Activated CD8-positive, alpha-beta memory T cell treated with anti-CD3 and anti-CD28 coated beads for 48 hours (primary cell): Measurements from ENCODE around the gene OAF.

ENCODE experiments used
- DNase-seq, 3 experiments: peaks; one replicate each; pipeline ENCODE4 v3.0.0-alpha.2; 2020; ENCODE audit warnings: low read depth in 2 of 3, low spot score in 2 of 3

Gene OAF

GRCh38 chr11:120221115-120221752 lies 10.4 kb downstream of the OAF start:
- DNase-seq = no peak

DNA sequence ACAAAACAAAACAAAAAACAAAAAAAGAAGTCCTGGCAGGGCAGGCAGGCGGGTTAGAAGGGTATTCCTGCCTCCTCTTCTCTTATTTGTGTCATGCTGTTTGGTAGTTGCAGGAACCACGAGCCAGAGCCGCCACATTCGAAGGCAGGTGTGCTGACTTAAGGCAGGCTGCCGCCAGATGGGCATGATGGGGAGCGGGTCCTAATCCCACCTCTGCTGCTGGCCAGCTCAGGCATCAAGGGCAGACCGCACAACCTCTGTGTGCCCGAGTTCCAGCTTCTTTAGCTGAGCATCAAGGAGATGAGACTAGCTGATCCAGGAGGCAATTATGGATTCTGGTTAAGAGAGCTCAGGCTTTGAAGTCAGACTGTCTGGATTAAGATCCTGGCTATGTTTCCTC lies 12.1 kb downstream of the OAF start:
- DNase-seq = no peak

DNA sequence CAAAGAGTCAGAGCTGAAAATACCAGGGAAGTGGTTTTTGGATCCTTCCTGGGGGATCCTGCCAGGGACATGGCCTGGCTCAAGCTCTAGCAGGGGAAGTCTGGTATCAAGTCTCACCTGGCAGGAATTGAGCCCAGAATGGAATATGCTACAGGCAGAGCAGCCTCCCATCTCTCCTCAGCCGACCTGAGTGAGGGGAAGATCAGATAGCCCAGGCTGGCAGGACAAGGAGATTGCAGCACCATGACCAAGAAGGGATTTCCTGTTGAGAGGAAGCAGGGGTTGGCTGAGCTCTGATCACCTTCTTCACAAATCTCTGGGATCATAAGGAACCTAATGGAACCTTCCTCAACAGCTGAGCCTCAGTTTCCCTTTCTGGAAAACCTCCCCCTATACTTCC lies 13.0 kb downstream of the OAF start:
- DNase-seq = no peak

DNA sequence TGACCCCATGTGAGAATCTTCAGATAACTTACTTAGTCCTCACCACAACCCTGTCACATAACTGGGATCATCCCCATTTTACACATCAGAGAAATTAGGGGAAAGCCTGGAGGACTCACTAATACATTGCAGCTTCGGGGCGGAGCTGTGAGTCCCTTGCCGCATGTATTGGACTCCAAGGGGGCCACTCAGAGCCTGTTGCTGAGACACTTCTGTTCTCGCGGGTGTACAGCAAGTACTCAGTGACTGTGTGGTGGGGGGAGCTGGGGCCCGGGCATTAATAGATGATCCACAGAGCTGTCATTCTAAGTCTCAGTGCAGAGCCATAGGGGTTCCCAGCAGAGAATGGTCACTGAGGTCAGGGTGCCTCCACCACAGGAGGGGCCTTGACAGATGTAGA lies 13.5 kb downstream of the OAF start:
- no peak for DNase-seq

DNA sequence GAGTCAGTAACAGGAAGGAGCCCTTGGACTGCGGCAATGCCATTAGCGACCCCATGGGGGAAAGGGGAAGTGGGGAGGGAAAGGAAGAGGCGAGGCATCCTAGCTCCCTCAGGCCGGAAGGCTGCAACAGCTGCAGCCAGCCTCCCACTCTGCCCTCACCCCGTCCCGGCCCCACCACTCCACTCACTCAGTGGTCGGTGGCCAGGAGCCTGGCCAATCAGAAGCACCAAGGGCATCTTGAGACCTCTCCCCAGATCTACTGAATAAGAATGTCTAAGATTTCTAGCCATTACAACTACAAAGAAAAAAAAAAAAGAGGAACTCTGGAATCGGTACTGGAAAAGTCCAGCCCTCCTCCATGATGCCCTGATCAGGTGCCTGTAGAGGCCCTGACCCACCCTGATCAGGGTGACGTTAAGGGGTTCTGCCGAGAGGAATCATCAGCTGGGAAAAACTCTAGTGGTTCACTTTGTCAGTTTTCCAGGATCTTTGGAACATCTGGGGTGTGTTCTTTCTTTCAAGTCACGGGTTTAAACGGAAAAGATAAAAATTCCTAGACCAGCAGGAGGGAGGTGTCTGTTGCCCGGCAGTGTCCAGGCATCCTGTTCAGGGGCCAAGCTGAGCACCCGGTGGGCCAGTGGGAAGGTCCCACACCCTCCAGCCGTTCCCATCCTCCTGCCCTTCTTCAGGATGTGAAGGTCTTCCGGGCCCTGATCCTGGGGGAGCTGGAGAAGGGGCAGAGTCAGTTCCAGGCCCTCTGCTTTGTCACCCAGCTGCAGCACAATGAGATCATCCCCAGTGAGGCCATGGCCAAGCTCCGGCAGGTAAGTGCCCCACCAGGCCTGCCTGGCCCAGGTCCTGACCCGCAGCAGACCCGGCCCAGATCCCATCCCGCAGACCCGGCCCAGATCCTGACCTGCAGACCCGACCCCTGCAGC lies 14.4 kb downstream of the OAF start:
- no peak for DNase-seq

DNA sequence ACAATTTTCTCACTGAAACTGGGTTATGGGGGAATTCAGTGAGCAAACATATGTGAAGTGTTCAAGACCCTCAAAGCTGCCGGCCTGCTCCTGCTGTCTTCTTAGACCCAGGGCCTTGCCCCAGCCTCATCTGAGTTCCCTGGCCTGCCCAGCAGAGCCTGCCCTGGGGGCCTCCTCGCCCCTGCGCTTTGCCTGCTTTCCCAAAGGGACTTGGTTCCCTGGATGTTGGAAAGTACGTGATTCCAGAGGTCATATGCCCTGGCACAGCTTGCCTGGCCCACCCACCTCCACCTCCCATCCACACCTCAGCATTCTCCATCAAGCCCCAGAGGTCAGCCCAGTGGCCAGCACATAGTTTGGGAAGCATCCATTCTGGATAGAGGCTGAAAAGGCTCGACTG lies 15.4 kb downstream of the OAF start:
- DNase-seq = no peak

DNA sequence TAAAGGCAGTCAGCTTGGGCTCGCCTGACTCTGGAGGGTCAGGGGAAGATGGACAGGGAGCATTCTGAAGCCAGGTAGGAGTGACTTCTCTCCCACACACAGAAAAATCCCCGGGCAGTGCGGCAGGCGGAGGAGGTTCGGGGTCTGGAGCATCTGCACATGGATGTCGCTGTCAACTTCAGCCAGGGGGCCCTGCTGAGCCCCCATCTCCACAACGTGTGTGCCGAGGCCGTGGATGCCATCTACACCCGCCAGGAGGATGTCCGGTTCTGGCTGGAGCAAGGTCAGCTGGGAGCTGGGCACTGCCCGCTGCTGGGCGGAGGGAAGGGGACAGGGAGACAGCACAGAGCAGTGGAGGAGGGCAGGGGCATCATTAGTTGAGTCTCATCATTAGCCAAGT lies 15.9 kb downstream of the OAF start:
- DNase-seq = no peak

DNA sequence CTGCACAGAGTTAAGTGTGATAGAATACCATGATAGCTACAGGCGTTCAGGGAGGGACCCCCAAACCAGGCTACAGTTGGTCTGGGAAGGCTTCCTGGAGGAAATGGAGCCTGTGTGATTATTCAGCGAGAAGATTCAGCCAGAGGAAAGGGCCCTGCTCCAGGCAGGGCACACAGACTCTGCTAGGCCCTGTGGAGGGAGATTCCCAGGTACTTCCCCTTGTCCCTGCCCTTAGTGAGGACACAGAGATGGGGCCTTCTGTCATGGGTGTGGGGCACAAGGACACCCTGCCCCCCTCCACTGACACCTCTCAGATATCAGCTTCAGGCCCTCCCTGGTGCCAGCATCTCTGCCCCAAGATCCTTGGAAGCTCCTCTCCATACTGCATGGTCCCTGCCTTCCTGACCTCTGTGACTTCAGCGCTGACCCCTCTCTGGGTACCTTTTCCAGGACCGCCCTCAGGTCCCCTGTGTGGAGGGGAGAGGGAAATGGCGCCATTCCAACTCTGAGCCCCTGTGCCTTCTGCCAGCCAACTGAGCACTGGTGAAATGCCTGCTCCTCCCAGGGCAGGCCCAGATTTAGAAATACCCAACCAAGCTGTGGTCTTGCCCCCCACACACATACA lies 16.5 kb downstream of the OAF start:
- no peak for DNase-seq

GRCh38 chr11:120228794-120229384 lies 18.1 kb downstream of the OAF start:
- DNase-seq = no peak

- DNase-seq = no peak
Observed at GRCh38 chr11:120229451-120230424, 18.9 kb downstream of the OAF start.

DNA sequence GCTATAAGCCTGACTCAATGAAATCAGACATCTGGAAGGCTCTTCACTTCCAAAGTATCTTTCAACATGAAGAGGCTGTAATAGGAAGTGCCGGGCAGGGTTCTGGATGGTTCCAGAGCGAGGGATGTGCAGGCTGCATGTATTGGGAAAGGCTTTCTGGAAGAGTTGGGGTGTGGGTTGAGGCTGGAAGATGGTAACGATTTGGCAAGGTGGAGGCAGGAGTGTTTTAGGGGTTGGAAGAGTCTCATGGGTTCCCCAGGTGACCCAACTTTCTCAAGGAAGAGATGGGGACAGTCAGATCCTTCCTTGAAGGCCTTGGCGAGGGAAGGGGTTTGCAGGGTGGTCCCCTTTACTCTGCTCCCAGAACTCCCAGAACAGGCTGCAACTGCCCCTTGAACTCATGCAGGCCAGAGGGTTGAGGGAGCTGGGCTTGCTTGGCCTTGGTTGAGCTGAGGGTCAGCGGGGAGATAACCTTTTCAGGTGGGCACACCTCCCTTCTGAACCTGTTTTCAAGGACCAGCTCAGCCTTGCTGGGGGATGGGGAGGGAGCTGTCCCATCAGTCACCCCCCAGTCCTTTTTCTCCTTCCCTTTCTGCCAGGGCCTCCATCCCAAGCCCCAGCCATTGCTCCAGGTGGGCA lies 19.7 kb downstream of the OAF start:
- no peak for DNase-seq

DNA sequence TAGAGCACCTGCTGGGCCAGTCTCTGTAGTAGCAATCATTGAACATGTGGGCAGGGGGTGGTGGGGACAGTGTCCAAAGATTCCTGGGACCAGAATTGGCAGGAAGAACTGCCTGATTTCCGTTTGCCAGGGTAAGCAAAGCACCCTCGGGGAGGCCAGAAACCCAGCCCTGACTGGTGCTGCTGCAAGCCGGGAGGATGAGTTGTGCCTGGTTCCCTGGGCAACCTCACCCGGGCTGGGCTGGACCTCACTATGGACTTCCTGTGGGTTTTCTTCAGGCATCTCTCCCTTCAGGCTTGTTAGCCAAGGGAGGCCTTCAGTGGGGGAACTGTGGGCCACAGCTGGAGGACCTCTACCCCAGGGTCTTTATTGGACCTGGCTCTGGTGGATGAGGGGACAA lies 21.1 kb downstream of the OAF start:
- no peak for DNase-seq

DNA sequence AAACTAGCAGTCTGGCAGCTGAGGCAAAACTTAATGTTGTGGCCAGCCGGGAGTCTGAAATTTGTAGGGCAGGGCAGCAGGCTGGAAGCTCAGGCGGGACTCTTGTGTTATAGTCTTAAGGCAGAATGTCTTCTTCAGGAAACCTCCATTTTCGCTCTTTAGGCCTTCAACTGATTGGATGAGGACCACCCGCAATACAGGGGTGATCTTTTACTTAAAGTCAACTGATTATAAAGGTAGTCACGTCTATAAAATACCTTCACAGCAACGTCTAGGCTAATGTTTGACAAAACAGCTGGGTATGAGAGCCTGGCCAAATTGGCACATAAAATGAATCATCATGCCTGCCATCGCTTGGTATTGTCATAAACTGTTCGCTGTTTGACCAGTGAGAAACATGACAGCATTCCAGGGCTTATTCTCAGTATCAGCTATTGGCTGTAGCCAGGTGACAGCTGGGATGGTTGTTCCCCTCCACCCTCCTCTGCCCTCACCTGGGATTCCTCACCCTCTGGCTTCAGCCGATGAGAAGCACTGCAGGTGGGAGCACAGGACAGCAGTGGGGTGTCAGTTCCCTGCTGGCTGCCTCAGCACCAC lies 22.5 kb downstream of the OAF start:
- no peak for DNase-seq

- peak in 2 of 3 experiments; percentile 42 to 47 for DNase-seq
Observed at GRCh38 chr11:120235024-120235628, 24.3 kb downstream of the OAF start.

GRCh38 chr11:120236169-120237107 lies 25.6 kb downstream of the OAF start:
- DNase-seq = no peak

GRCh38 chr11:120238968-120239620 lies 28.3 kb downstream of the OAF start:
- no peak for DNase-seq
